AG04450 (cell line): Measurements from ENCODE around the gene ANKS6. TPM values are rescaled to one million over a fixed set of nuclear protein-coding genes. Genes with fewer than 3 reads are reported as not detected.

Experiments
- CTCF ChIA-PET: fragments of 300-600, 350-600 bp; formaldehyde crosslinking; extraction: SDS; loops from one replicate; lab custom pipeline; 2022; ENCODE audit warnings: antibody characterized with exemption, inconsistent platforms; lab: Charles Lee
- POLR2A ChIA-PET: fragments of 350-600 bp; formaldehyde crosslinking; extraction: SDS; loops from one replicate; lab custom pipeline; 2021; ENCODE audit warnings: antibody characterized with exemption, inconsistent platforms; lab: Yijun Ruan, JAX
- DNase-seq: peaks from one replicate; pipeline ENCODE4 v3.0.0-alpha.2; 2011; ENCODE audit warnings: low read depth, low spot score
- H3K27ac ChIP-seq: one replicate; pipeline ENCODE4 v1.5.1; 2012; ENCODE audit warnings: low read depth, low read length, control low read depth
- H3K27me3 ChIP-seq: one replicate; pipeline ENCODE4 v1.6.0; 2012; ENCODE audit warnings: low read length; ENCODE audit not compliant: control insufficient read depth, insufficient read depth
- H3K4me3 ChIP-seq: 2 replicates; pipeline ENCODE4 v1.5.1; 2011; ENCODE audit warnings: mild to moderate bottlenecking, low read depth, low read length, control low read depth
- H3K9me3 ChIP-seq: 2 replicates; pipeline ENCODE4 v1.5.1; 2012; ENCODE audit warnings: low read length; ENCODE audit not compliant: control insufficient read depth, insufficient read depth
- CTCF ChIP-seq: IDR thresholded peaks from 2 replicates; pipeline ENCODE4 v1.5.1; 2011; ENCODE audit warnings: low read depth, low read length, control low read depth, inconsistent platforms
- polyA plus RNA-seq: library from polyadenylated mRNA; depleted of rRNA; stranded (reverse); fragments of >200 nt; gene quantifications from 2 replicates; pipeline ENCODE4 v1.2.3, GENCODE V29; 2011

ANKS6 gene
- polyA plus RNA-seq, 1 experiment = 10.5 TPM

- no peak for TF ChIP-seq CTCF
- POLR2A ChIA-PET = interaction anchor here (0.6 kb wide), 1 partner anchor 342 kb away, joined by 3 read pairs; no protein-coding TSS in a partner anchor
- Histone ChIP-seq H3K4me3 (no peak overlapping the region), H3K27ac (no peak overlapping the region), H3K9me3 (no peaks in the 10 kb centered on the region), H3K27me3 (peaks cover 38% of the 10 kb centered on the region)
- DNase-seq = no peak
- CTCF ChIA-PET = interaction anchor here (0.9 kb wide), 1 partner anchor 31 kb away, joined by 3 read pairs; no protein-coding TSS in a partner anchor
Observed at GRCh38 chr9:98698856-98699255, 97.5 kb downstream of the ANKS6 start.

GRCh38 chr9:98694943-98695342 lies 101.4 kb downstream of the ANKS6 start:
- peaks cover 40% of the 10 kb centered on the region for H3K27me3 ChIP-seq
- ChIA-PET POLR2A (no interaction called here), CTCF (interaction anchor here (0.9 kb wide), 1 partner anchor 11 kb away, joined by 3 read pairs; no protein-coding TSS in a partner anchor)
- H3K4me3 ChIP-seq = no peak overlapping the region
- DNase-seq = no peak
- TF ChIP-seq CTCF = no peak
- H3K27ac ChIP-seq = no peak overlapping the region
- H3K9me3 ChIP-seq = no peaks in the 10 kb centered on the region

- Histone ChIP-seq H3K9me3 (no peaks in the 10 kb centered on the region), H3K27ac (no peak overlapping the region), H3K4me3 (no peak overlapping the region), H3K27me3 (peaks cover 32% of the 10 kb centered on the region)
- TF ChIP-seq CTCF = no peak
- DNase-seq = no peak
- CTCF ChIA-PET = no interaction called here
- POLR2A ChIA-PET = no interaction called here
Observed at GRCh38 chr9:98692392-98692791, 104.0 kb downstream of the ANKS6 start.

- no peaks in the 10 kb centered on the region for H3K9me3 ChIP-seq
- H3K27me3 ChIP-seq = peaks cover 32% of the 10 kb centered on the region
- TF ChIP-seq CTCF = no peak
- no peak overlapping the region for H3K4me3 ChIP-seq
- CTCF ChIA-PET = no interaction called here
- no peak overlapping the region for H3K27ac ChIP-seq
- POLR2A ChIA-PET = no interaction called here
- no peak for DNase-seq
Observed at GRCh38 chr9:98691890-98692289, 104.5 kb downstream of the ANKS6 start.

- ChIA-PET CTCF (no interaction called here), POLR2A (no interaction called here)
- DNase-seq = no peak
- Histone ChIP-seq H3K27ac (no peak overlapping the region), H3K9me3 (no peaks in the 10 kb centered on the region), H3K27me3 (peaks cover 24% of the 10 kb centered on the region), H3K4me3 (no peak overlapping the region)
- TF ChIP-seq CTCF = no peak
Observed at GRCh38 chr9:98690686-98691085, 105.7 kb downstream of the ANKS6 start.
